Upper lobe of left lung (tissue), 6 donors: Measurements from ENCODE around the gene AXIN1. TPM values are rescaled to one million over a fixed set of nuclear protein-coding genes. Genes with fewer than 3 reads are reported as not detected.

ENCODE experiments used
- ATAC-seq, 2 donors: fragments of 200-7000 bp; cut with Tn5 transposase; one replicate each; pipeline ENCODE4 v1.9.1; 2022; ENCODE audit warnings: mild to moderate bottlenecking in 2 of 2, moderate library complexity in 2 of 2; ENCODE audit not compliant: low FRiP score in 2 of 2
- DNase-seq, 2 donors: peaks; one replicate each; pipeline ENCODE4 v3.0.0-alpha.2; 2019 to 2020
- H3K27ac ChIP-seq, 4 donors: fragments of 200-600 bp; sonication (generic); one replicate each; pipeline ENCODE4 v1.5.1; 2016 to 2019
- H3K27me3 ChIP-seq, 4 donors: fragments of 200-600 bp; sonication (generic); one replicate each; pipeline ENCODE4 v1.5.1; 2017 to 2019
- H3K36me3 ChIP-seq, 4 donors: fragments of 200-600 bp; sonication (generic); one replicate each; pipeline ENCODE4 v1.5.1; 2016 to 2019
- H3K4me1 ChIP-seq, 4 donors: fragments of 200-600 bp; sonication (generic); one replicate each; pipeline ENCODE4 v1.5.1; 2018 to 2019
- H3K4me3 ChIP-seq, 4 donors: fragments of 200-600 bp; sonication (generic); one replicate each; pipeline ENCODE4 v1.5.1; 2017 to 2019; ENCODE audit warnings: mild to moderate bottlenecking in 2 of 4, moderate library complexity in 1 of 4
- H3K9me3 ChIP-seq, 4 donors: fragments of 200-600 bp; sonication (generic); one replicate each; pipeline ENCODE4 v1.5.1; 2018 to 2019
- EP300 ChIP-seq, 4 donors: sonication (generic); formaldehyde crosslinking; IDR thresholded peaks; one replicate each; pipeline ENCODE4 v1.5.1; 2017; ENCODE audit warnings: antibody characterized with exemption in 4 of 4, control low read depth in 2 of 4
- POLR2A ChIP-seq, 4 donors: fragments of 450-650 bp; IDR thresholded peaks; one replicate each; pipeline ENCODE4 v1.5.1; 2016 to 2017; ENCODE audit warnings: antibody characterized with exemption in 4 of 4, mild to moderate bottlenecking in 2 of 4
- POLR2AphosphoS5 ChIP-seq, 2 donors: sonication (generic); formaldehyde crosslinking; IDR thresholded peaks; one replicate each; pipeline ENCODE4 v1.5.1; 2017; ENCODE audit warnings: antibody characterized with exemption in 2 of 2
- WGBS, 2 donors: methylation state at CpG; one replicate each; pipeline ENCODE4 v1.1.5; 2017 to 2018; 5-methylcytosine and 5-hydroxymethylcytosine counted together
- total RNA-seq, 6 donors: library from RNA; depleted of rRNA in 4 of 6; stranded (reverse); fragments of >200 nt in 4 of 6; gene quantifications; one replicate each; pipeline versions ENCODE4 v1.1.0 to v1.2.1, GENCODE V29; 2016 to 2021
- TF ChIP-seq, protein P1 (sequence below), 6 experiments: fragments of 450-650 bp in 4 of 6; fragments of 200-600 bp in 2 of 6; sonication (generic) in 2 of 6; IDR thresholded peaks; one replicate each; pipeline ENCODE4 v1.5.1; 2016 to 2019; ENCODE audit warnings: antibody characterized with exemption in 6 of 6
- donor health status: DM: no; HTN: no; CAD: no; lungs with moderate emphysema.
- donor health status: DM: no; HTN: yes; CAD: no; lungs with severe emphysema.

AXIN1 gene
- total RNA-seq, 6 donors from 2014 or later = 26.8 to 45.9 (median 31.9) TPM

DNA sequence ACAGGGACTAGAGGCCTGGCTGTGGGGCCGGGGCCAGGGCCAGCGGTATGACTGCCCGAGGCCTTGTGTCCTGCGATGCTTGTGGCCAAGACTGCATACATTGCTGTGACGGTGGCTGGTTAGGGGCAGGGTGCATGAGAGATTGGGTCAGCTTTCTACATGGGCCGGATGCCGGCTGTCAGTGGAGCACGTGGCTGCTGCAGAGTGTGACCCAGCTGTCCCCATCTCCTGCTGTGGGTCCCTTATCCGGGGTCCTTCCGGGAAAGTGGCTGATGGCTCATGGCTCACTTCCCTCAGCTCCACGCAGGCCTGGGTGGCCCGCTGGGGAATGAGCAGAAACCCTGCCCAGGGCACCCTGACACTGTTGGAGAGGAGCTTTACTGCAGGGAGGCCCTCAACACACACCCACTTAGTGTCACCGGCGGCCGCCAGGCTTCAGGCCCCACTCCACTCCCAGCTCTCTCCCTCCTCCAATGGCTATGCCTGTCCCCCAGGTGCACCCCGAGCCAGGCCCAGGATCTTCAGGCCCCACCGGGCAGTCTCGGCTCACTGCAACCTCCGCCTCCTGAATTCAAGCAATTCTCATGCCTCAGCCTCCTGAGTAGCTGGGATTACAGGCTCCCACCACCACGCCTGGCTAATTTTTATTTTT lies 76.0 kb downstream of the AXIN1 start:
- ATAC-seq (no peak), DNase-seq (peak in 1 of 2 donors; percentile 79)
- TF ChIP-seq POLR2AphosphoS5 (IDR thresholded peaks at IDR 0.05) (no peak), EP300 (IDR thresholded peaks at IDR 0.05) (no peak), POLR2A (IDR thresholded peaks at IDR 0.05) (peak in 1 of 4 donors; percentile 8)
- TF ChIP-seq, protein P1, sequence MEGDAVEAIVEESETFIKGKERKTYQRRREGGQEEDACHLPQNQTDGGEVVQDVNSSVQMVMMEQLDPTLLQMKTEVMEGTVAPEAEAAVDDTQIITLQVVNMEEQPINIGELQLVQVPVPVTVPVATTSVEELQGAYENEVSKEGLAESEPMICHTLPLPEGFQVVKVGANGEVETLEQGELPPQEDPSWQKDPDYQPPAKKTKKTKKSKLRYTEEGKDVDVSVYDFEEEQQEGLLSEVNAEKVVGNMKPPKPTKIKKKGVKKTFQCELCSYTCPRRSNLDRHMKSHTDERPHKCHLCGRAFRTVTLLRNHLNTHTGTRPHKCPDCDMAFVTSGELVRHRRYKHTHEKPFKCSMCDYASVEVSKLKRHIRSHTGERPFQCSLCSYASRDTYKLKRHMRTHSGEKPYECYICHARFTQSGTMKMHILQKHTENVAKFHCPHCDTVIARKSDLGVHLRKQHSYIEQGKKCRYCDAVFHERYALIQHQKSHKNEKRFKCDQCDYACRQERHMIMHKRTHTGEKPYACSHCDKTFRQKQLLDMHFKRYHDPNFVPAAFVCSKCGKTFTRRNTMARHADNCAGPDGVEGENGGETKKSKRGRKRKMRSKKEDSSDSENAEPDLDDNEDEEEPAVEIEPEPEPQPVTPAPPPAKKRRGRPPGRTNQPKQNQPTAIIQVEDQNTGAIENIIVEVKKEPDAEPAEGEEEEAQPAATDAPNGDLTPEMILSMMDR (IDR thresholded peaks at IDR 0.05) = no peak
- Histone ChIP-seq H3K4me3 (no peak overlapping the region), H3K27ac (peak overlapping the region in 2 of 4 donors; percentile 34 to 75), H3K4me1 (peaks cover 19 to 39% (median 22%) of the 10 kb centered on the region in 4 donors), H3K27me3 (peaks cover 2 to 39% (median 18%) of the 10 kb centered on the region in 4 donors), H3K36me3 (no peaks in the 10 kb centered on the region), H3K9me3 (no peaks in the 10 kb centered on the region)
- WGBS, 2 donors = 71 to 78% methylated on average over 13 to 17 of the region's 20 CpGs

DNA sequence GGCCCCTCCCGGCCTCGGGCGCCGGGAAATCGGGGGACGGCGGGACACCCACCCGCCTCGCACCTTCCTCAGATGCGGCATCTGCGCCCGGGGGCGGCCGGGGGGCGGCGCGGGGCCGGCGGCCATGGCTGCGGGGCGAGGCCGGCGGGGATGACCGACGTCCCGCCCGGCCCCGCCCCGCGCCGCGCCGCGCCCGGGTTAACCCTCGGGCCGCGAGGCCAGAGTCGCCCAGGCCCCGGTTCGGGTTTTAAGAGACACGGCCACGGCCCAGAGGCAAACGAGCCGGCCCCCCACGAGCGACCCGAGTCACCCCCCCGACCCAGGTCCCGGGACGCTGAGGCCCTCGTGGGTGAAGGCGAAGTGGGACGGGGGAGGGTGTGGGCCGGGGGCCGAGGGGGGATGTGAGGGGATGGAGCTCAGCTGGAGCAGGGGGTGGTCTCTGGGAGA lies 76.7 kb downstream of the AXIN1 start, which contains the start of gene RGS11:
RGS11 (minus strand) TSS at position 159 of the 447 bp plus-strand sequence; CDS start at position 126, 33 bp downstream.
- TF ChIP-seq POLR2AphosphoS5 (IDR thresholded peaks at IDR 0.05) (no peak), POLR2A (IDR thresholded peaks at IDR 0.05) (no peak), EP300 (IDR thresholded peaks at IDR 0.05) (no peak)
- Histone ChIP-seq H3K4me3 (peak within 1 kb of the TSS; percentile 25 to 51 (median 49)), H3K27me3 (peaks cover 0 to 32% (median 11%) of the 10 kb centered on the region in 4 donors), H3K9me3 (no peaks in the 10 kb centered on the region), H3K36me3 (no peaks in the 10 kb centered on the region), H3K27ac (peak within 1 kb of the TSS in 2 of 4 donors; percentile 34 to 75), H3K4me1 (peaks cover 15 to 31% (median 17%) of the 10 kb centered on the region in 4 donors)
- WGBS, 2 donors = 4 to 30% methylated on average over 4 to 49 of the region's 56 CpGs
- peak in 1 of 2 donors; percentile 77 for ATAC-seq
- peak in 1 of 2 donors; percentile 87 for DNase-seq

DNA sequence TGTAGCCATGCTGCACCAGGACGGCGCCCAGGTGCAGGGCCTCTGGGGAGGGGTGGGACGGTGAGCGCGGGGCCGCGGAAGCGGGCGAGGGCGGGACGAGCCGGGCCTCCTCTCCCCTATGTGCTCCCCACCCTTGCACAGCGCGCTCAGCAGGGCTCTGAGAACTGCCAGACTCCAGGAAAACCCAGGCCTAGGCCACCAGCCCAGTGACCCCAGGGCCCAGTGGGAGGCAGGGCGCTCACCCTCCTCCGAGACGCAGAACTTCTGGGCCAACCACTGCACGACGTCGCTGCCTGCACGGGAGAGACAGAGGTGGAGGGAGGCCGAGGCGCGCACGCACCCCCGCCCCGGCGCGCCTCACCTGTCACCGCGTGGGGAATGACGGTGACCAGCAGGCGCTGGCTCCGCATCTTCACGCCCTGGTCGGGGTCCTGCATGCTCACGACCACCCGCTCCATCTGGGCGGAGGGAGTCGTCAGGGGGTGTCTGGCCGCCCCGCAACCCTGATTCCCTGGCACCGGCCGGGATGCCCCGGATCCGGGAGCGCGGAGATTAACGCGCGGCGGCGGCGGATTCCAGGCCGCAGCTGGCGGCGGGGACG lies 77.4 kb downstream of the AXIN1 start:
- peak in 1 of 2 donors; percentile 84 for DNase-seq

DNA sequence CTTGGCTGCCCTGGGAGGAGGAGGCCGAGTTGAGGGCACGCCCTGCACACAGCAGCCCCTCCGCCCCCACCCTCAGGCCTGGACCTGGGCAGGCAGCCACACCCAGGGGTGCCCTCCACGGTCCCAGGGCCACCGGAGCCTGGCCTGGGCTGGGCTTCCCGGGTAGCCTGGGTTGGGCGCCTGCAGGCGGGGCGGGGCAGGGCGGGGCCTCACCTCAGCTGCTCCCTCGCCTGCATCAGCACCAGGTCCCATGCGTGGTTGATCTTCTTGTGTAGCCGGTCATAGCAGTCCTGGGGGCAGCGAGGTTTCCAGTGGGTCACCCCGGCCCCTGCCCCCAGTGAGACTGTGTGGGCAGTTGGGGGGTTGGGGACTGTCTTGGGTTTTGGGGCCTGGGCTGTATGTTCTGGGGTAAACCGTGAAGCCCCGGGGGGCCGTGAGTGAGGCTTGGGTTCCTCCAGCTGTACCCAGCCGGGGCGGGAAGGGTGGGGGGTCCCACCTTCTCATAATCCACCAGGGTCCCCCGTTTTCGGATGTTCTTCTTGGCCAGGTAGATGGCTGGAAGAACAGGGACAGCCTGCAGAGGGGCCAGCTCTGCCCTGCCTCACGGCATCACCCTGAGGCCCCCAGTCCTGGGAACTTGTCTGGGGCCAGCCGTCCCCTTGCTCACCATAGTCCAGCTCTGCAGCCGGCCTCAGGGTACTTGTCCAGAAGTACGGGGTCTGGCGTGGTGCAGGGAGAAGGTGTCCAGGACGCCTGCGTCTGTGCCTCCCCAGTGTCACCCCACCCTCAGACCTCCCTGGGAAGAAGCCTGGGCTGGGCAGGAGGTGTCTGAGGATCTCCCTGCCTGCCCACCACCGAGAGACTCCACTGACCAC lies 78.7 kb downstream of the AXIN1 start:
- DNase-seq (peak in 1 of 2 donors; percentile 79), ATAC-seq (no peak)
- Histone ChIP-seq H3K27ac (no peak overlapping the region), H3K36me3 (no peaks in the 10 kb centered on the region), H3K4me1 (peaks cover 13 to 20% (median 15%) of the 10 kb centered on the region in 4 donors), H3K4me3 (no peak overlapping the region), H3K9me3 (no peaks in the 10 kb centered on the region), H3K27me3 (peaks cover 0 to 21% (median 4%) of the 10 kb centered on the region in 4 donors)
- TF ChIP-seq EP300 (IDR thresholded peaks at IDR 0.05) (no peak), POLR2A (IDR thresholded peaks at IDR 0.05) (no peak), POLR2AphosphoS5 (IDR thresholded peaks at IDR 0.05) (no peak)
- TF ChIP-seq, protein P1 (IDR thresholded peaks at IDR 0.05) = no peak
- 87 to 88% methylated on average over 3 to 26 of the region's 30 CpGs for WGBS, 2 donors

More for the DNA sequence above, 77.4 kb downstream of the AXIN1 start:
- no peak for ATAC-seq
- Histone ChIP-seq H3K4me1 (peaks cover 13 to 27% (median 15%) of the 10 kb centered on the region in 4 donors), H3K27me3 (peaks cover 0 to 28% (median 8%) of the 10 kb centered on the region in 4 donors), H3K4me3 (peak overlapping the region; percentile 25 to 51 (median 49)), H3K9me3 (no peaks in the 10 kb centered on the region), H3K27ac (no peak overlapping the region), H3K36me3 (no peaks in the 10 kb centered on the region)
- WGBS, 2 donors = 8 to 10% methylated on average over 2 to 14 of the region's 58 CpGs
- TF ChIP-seq POLR2A (IDR thresholded peaks at IDR 0.05) (no peak), POLR2AphosphoS5 (IDR thresholded peaks at IDR 0.05) (no peak), EP300 (IDR thresholded peaks at IDR 0.05) (no peak)
- TF ChIP-seq, protein P1 (IDR thresholded peaks at IDR 0.05) = no peak
